ENCODE measurements around the gene NRF1.

The NRF1 gene

GRCh38 chr7:129771201-129771927, 159.8 kb downstream of the NRF1 start:
- DNase-seq (ENCODE audit: low read depth in 2 of 2), result no peak

GRCh38 chr7:129771928-129772479, 160.5 kb downstream of the NRF1 start:
- no peak for DNase-seq (ENCODE audit: low read depth in 2 of 2)

- DNase-seq (ENCODE audit: low read depth in 2 of 2), result no peak
Observed at GRCh38 chr7:129772646-129773280, 161.2 kb downstream of the NRF1 start.

GRCh38 chr7:129773328-129773731, 161.8 kb downstream of the NRF1 start:
- DNase-seq (ENCODE audit: low read depth in 2 of 2), result no peak

GRCh38 chr7:129773871-129774270, 162.4 kb downstream of the NRF1 start:
- DNase-seq (ENCODE audit: low read depth in 2 of 2), result no peak

GRCh38 chr7:129774359-129774758, 162.8 kb downstream of the NRF1 start:
- no peak for DNase-seq (ENCODE audit: low read depth in 2 of 2)

- DNase-seq (ENCODE audit: low read depth in 2 of 2), result no peak
Observed at GRCh38 chr7:129774871-129775694, 163.6 kb downstream of the NRF1 start.

- DNase-seq (ENCODE audit: low read depth in 2 of 2), result no peak
Observed at GRCh38 chr7:129775695-129776361, 164.3 kb downstream of the NRF1 start.

GRCh38 chr7:129776362-129776722, 164.8 kb downstream of the NRF1 start:
- no peak for DNase-seq (ENCODE audit: low read depth in 2 of 2)

GRCh38 chr7:129777195-129777844, 165.8 kb downstream of the NRF1 start:
- no peak for DNase-seq (ENCODE audit: low read depth in 2 of 2)

GRCh38 chr7:129777993-129778769, 166.7 kb downstream of the NRF1 start:
- DNase-seq (ENCODE audit: low read depth in 2 of 2), result no peak

GRCh38 chr7:129778770-129779601, 167.5 kb downstream of the NRF1 start:
- no peak for DNase-seq (ENCODE audit: low read depth in 2 of 2)

GRCh38 chr7:129779602-129780256, 168.2 kb downstream of the NRF1 start:
- DNase-seq (ENCODE audit: low read depth in 2 of 2), result peak in 1 of 2 donors; percentile 22

GRCh38 chr7:129780257-129780973, 168.9 kb downstream of the NRF1 start:
- DNase-seq (ENCODE audit: low read depth in 2 of 2), result peak; percentile 69 to 84

- DNase-seq (ENCODE audit: low read depth in 2 of 2), result no peak
Observed at GRCh38 chr7:129780974-129781927, 169.7 kb downstream of the NRF1 start.

GRCh38 chr7:129781928-129782817, 170.7 kb downstream of the NRF1 start:
- no peak for DNase-seq (ENCODE audit: low read depth in 2 of 2)
